Gastrocnemius medialis (tissue), 4 donors: Measurements from ENCODE around the gene FAM174C.
"Not testable (repeated sequence)": the region's sequence is repeated elsewhere in the genome, so short reads cannot be mapped to it uniquely, and the experiment has no call there.

Experiments used
- POLR2A ChIP-seq, 2 donors: fragments of 450-650 bp; IDR thresholded peaks; one replicate each; pipeline ENCODE4 v1.6.1; 2017; ENCODE audit warnings: antibody characterized with exemption in 2 of 2, mild to moderate bottlenecking in 2 of 2, moderate library complexity in 2 of 2
- TF ChIP-seq, protein P1 (sequence below), 5 experiments: fragments of 450-650 bp in 3 of 5; fragments of 200-600 bp in 2 of 5; sonication (generic) in 2 of 5; IDR thresholded peaks in 4 of 5; conservative IDR thresholded peaks in 1 of 5; 1 replicate in 4 of 5; 2 replicates in 1 of 5; pipeline ENCODE4 v1.5.1; 2016 to 2019; ENCODE audit warnings: antibody characterized with exemption in 5 of 5, mild to moderate bottlenecking in 3 of 5, moderate library complexity in 3 of 5

DNA sequence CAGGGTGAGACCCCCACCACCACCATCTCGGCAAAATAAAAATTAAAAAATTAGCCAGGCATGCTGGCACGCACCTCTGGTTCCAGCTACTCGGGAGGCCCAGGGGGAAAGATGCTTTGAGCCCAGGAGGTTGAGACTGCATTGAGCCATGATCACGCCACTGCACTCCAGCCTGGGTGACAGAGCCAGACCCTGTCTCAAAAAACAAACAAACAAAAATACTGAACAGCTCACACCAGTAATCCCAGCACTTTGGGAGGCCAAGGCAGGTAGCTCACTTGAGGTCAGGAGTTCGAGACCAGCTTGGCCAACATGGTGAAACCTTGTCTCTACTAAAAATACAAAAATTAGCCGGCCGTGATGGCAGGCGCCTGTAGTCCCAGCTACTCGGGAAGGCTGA, 30.0 kb downstream of the FAM174C start:
- TF ChIP-seq, protein P1, sequence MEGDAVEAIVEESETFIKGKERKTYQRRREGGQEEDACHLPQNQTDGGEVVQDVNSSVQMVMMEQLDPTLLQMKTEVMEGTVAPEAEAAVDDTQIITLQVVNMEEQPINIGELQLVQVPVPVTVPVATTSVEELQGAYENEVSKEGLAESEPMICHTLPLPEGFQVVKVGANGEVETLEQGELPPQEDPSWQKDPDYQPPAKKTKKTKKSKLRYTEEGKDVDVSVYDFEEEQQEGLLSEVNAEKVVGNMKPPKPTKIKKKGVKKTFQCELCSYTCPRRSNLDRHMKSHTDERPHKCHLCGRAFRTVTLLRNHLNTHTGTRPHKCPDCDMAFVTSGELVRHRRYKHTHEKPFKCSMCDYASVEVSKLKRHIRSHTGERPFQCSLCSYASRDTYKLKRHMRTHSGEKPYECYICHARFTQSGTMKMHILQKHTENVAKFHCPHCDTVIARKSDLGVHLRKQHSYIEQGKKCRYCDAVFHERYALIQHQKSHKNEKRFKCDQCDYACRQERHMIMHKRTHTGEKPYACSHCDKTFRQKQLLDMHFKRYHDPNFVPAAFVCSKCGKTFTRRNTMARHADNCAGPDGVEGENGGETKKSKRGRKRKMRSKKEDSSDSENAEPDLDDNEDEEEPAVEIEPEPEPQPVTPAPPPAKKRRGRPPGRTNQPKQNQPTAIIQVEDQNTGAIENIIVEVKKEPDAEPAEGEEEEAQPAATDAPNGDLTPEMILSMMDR (IDR thresholded peaks at IDR 0.05 in 4 of 5, conservative IDR thresholded peaks at IDR 0.05 in 1 of 5): not testable (repeated sequence)
- not testable (repeated sequence) for TF ChIP-seq POLR2A (IDR thresholded peaks at IDR 0.05)
